Measurements from ENCODE around the gene OR1J1.

Gene OR1J1

GRCh38 chr9:122446819-122447484 lies 30.8 kb downstream of the OR1J1 start:
- no peak overlapping the region for H3K4me3 ChIP-seq (replicated peaks; ENCODE audit: low read depth, low read length)
- DNase-seq (ENCODE audit: extremely low read depth, low read depth), result no peak
- no peak for TF ChIP-seq CTCF (IDR thresholded peaks at IDR 0.05; ENCODE audit: low read depth, low read length, missing control alignments)

- no peak for TF ChIP-seq CTCF (IDR thresholded peaks at IDR 0.05; ENCODE audit: low read depth, low read length, missing control alignments)
- peak; percentile 95 for DNase-seq (ENCODE audit: extremely low read depth, low read depth)
- no peak overlapping the region for H3K4me3 ChIP-seq (replicated peaks; ENCODE audit: low read depth, low read length)
Measured at GRCh38 chr9:122445155-122445749, 32.5 kb downstream of the OR1J1 start.

GRCh38 chr9:122444041-122444733 lies 33.5 kb downstream of the OR1J1 start:
- peak; percentile 88 for DNase-seq (ENCODE audit: extremely low read depth, low read depth)
- no peak for TF ChIP-seq CTCF (IDR thresholded peaks at IDR 0.05; ENCODE audit: low read depth, low read length, missing control alignments)
- no peak overlapping the region for H3K4me3 ChIP-seq (replicated peaks; ENCODE audit: low read depth, low read length)

GRCh38 chr9:122442568-122442967 lies 35.2 kb downstream of the OR1J1 start:
- no peak for TF ChIP-seq CTCF (IDR thresholded peaks at IDR 0.05; ENCODE audit: low read depth, low read length, missing control alignments)
- no peak for DNase-seq (ENCODE audit: extremely low read depth, low read depth)
- H3K4me3 ChIP-seq (replicated peaks; ENCODE audit: low read depth, low read length), result no peak overlapping the region

Measured in HFF-Myc (cell line).